OCI-LY7 (cell line): ENCODE data around the gene PRKCA. TPM values are rescaled to one million over a fixed set of nuclear protein-coding genes. Genes with fewer than 3 reads are reported as not detected.

Experiments used
- BruUV-seq: library from RNA; stranded (reverse); fragments of 400-500 nt; replicated peaks from 2 replicates; lab custom pipeline; 2021; lab: Mats Ljungman, UMichigan
- CTCF ChIA-PET: fragments of 300-600 bp; sonication (Branson Sonifier 250); formaldehyde crosslinking; loops from one replicate; lab custom pipeline; 2022; ENCODE audit warnings: antibody characterized with exemption; ENCODE audit not compliant: unreplicated experiment; lab: Charles Lee
- POLR2A ChIA-PET: fragments of 300-600 bp; sonication (Branson Sonifier 250); formaldehyde crosslinking; loops from one replicate; lab custom pipeline; 2022; ENCODE audit warnings: antibody characterized with exemption; lab: Charles Lee
- DNase-seq: peaks from one replicate; pipeline ENCODE4 v3.0.0-alpha.2; 2015; ENCODE audit warnings: low spot score
- H2AFZ ChIP-seq: fragments of 200-600 bp; sonication (generic), shearing (Covaris generic); 2 replicates; pipeline ENCODE4 v1.6.1; 2014; ENCODE audit warnings: mild to moderate bottlenecking, antibody characterized with exemption, low read length, moderate library complexity
- H3K27ac ChIP-seq: fragments of 200-600 bp; sonication (generic); 2 replicates; pipeline ENCODE4 v1.5.1; 2014; ENCODE audit warnings: mixed run types, low read depth, mild to moderate bottlenecking, moderate library complexity, low read length, inconsistent platforms; ENCODE audit not compliant: poor library complexity, severe bottlenecking
- H3K36me3 ChIP-seq: fragments of 200-600 bp; sonication (generic); 2 replicates; pipeline ENCODE4 v1.6.1; 2014; ENCODE audit warnings: mild to moderate bottlenecking, antibody characterized with exemption, low read length, moderate library complexity, mixed read lengths; ENCODE audit not compliant: insufficient read depth
- H3K4me1 ChIP-seq: fragments of 200-600 bp; sonication (generic); 2 replicates; pipeline ENCODE4 v1.5.1; 2014; ENCODE audit warnings: mild to moderate bottlenecking, low read length; ENCODE audit not compliant: insufficient read depth, poor library complexity, severe bottlenecking
- H3K4me2 ChIP-seq: fragments of 200-600 bp; sonication (generic); 2 replicates; pipeline ENCODE4 v1.6.1; 2014; ENCODE audit warnings: mild to moderate bottlenecking, low read length
- H3K4me3 ChIP-seq: fragments of 200-600 bp; sonication (generic); 2 replicates; pipeline ENCODE4 v1.5.1; 2014; ENCODE audit warnings: mild to moderate bottlenecking, low read depth, low read length; ENCODE audit not compliant: poor library complexity, severe bottlenecking
- H3K79me2 ChIP-seq: fragments of 200-600 bp; sonication (generic); 2 replicates; pipeline ENCODE4 v1.6.1; 2016; ENCODE audit warnings: low read depth, mild to moderate bottlenecking, low read length, moderate library complexity, mixed read lengths; ENCODE audit not compliant: insufficient read depth
- H3K9me2 ChIP-seq: fragments of 200-600 bp; sonication (generic); 2 replicates; pipeline ENCODE4 v1.6.1; 2016; ENCODE audit warnings: mild to moderate bottlenecking, low read length, mixed read lengths; ENCODE audit not compliant: insufficient read depth
- H3K9me3 ChIP-seq: fragments of 200-600 bp; sonication (generic); 2 replicates; pipeline ENCODE4 v1.6.1; 2014; ENCODE audit warnings: mild to moderate bottlenecking, mixed run types, low read length, mixed read lengths
- H4K20me1 ChIP-seq: fragments of 200-600 bp; sonication (generic); 2 replicates; pipeline ENCODE4 v1.6.1; 2014; ENCODE audit warnings: mild to moderate bottlenecking, antibody characterized with exemption, low read length, moderate library complexity, mixed read lengths; ENCODE audit not compliant: insufficient read depth
- CTCF ChIP-seq: fragments of 200-600 bp; sonication (generic); conservative IDR thresholded peaks from 2 replicates; pipeline ENCODE4 v1.5.1; 2014; ENCODE audit warnings: mild to moderate bottlenecking, antibody characterized with exemption, low read length, moderate library complexity, mixed read lengths
- EZH2phosphoT487 ChIP-seq: fragments of 200-600 bp; sonication (generic); IDR thresholded peaks from 2 replicates; pipeline ENCODE4 v1.6.1; 2018; ENCODE audit warnings: low read depth, borderline replicate concordance, mild to moderate bottlenecking, mixed run types, antibody characterized with exemption, low read length, moderate library complexity, mixed read lengths
- intact Hi-C: fragments of 100-400 bp; cut with micrococcal nuclease; formaldehyde crosslinking; loops from one replicate; pipeline ENCODE4 v1.10.0; 2022; ENCODE audit not compliant: unreplicated experiment
- total RNA-seq, 2 experiments: library from RNA; depleted of rRNA in 1 of 2; stranded (reverse); fragments of >200 nt in 1 of 2; shearing (Covaris generic) in 1 of 2; gene quantifications; 2 replicates each; pipeline ENCODE4 v1.2.3, GENCODE V29; 2014 to 2022

Gene PRKCA
- total RNA-seq, 2 experiments from 2014 or later, result 6.6 to 32.1 TPM

- DNase-seq, result no peak
- intact Hi-C loops, result loop anchor here (5.0 kb wide), 1 partner anchor 414 kb away; no protein-coding TSS in a partner anchor
- no peak overlapping the region for H3K4me3 ChIP-seq
- H4K20me1 ChIP-seq, result no peaks in the 10 kb centered on the region
- H3K9me3 ChIP-seq, result no peaks in the 10 kb centered on the region
- no peak overlapping the region for H3K27ac ChIP-seq
- H3K79me2 ChIP-seq, result no peaks in the 10 kb centered on the region
- no peaks in the 10 kb centered on the region for H3K36me3 ChIP-seq
- peaks cover 14% of the 10 kb centered on the region for H3K4me1 ChIP-seq
- BruUV-seq, result no TSS peak
- ChIA-PET POLR2A (interaction anchor here (0.5 to 0.9 kb wide), 5 partner anchors 9 to 825 kb away, joined by 3 to 5 read pairs (median 4); no protein-coding TSS in a partner anchor), CTCF (no interaction called here)
- H2AFZ ChIP-seq, result no peak overlapping the region
- H3K4me2 ChIP-seq, result no peak overlapping the region
- no peaks in the 10 kb centered on the region for H3K9me2 ChIP-seq
- TF ChIP-seq EZH2phosphoT487 (no peak), CTCF (no peak)
Measured at GRCh38 chr17:66671156-66671555, 368.7 kb downstream of the PRKCA start.

- ChIA-PET CTCF (no interaction called here), POLR2A (interaction anchor here (0.7 to 1.1 kb wide), 2 partner anchors 31 to 46 kb away, joined by 3 read pairs; no protein-coding TSS in a partner anchor)
- Histone ChIP-seq H3K36me3 (no peaks in the 10 kb centered on the region), H3K79me2 (no peaks in the 10 kb centered on the region), H3K9me3 (no peaks in the 10 kb centered on the region), H2AFZ (peak overlapping the region; percentile 75; the same call in 1 of the 2 replicates), H3K27ac (no peak overlapping the region), H3K9me2 (no peaks in the 10 kb centered on the region), H3K4me3 (no peak overlapping the region), H3K4me1 (peaks cover 14% of the 10 kb centered on the region), H4K20me1 (no peaks in the 10 kb centered on the region), H3K4me2 (peak overlapping the region; percentile 18)
- BruUV-seq, result no TSS peak
- DNase-seq, result peak; percentile 41
- TF ChIP-seq CTCF (peak; percentile 73), EZH2phosphoT487 (no peak)
- intact Hi-C loops, result loop anchor here (5.0 kb wide), 1 partner anchor 416 kb away; no protein-coding TSS in a partner anchor
Measured at GRCh38 chr17:66673668-66674276, 371.4 kb downstream of the PRKCA start.

GRCh38 chr17:66675273-66675990, 373.0 kb downstream of the PRKCA start:
- Histone ChIP-seq H3K9me2 (no peaks in the 10 kb centered on the region), H3K4me2 (no peak overlapping the region), H3K79me2 (no peaks in the 10 kb centered on the region), H3K36me3 (no peaks in the 10 kb centered on the region), H4K20me1 (no peaks in the 10 kb centered on the region), H3K27ac (no peak overlapping the region), H3K4me1 (peaks cover 14% of the 10 kb centered on the region), H3K4me3 (no peak overlapping the region), H3K9me3 (no peaks in the 10 kb centered on the region), H2AFZ (no peak overlapping the region)
- TF ChIP-seq CTCF (no peak), EZH2phosphoT487 (no peak)
- CTCF ChIA-PET, result no interaction called here
- POLR2A ChIA-PET, result no interaction called here
- BruUV-seq, result no TSS peak
- intact Hi-C loops, result no loop called here
- no peak for DNase-seq
